Inflammatory macrophage treated with lipopolysaccharide for 4 hours (primary cell): ENCODE data around the gene ZNF132.
A peak's percentile ranks its signal among the peaks of the same experiment; 100 is the strongest.
"Not testable (repeated sequence)": the region's sequence is repeated elsewhere in the genome, so short reads cannot be mapped to it uniquely, and the experiment has no call there.

Source experiments
- DNase-seq: peaks from one replicate; pipeline ENCODE4 v3.0.0-alpha.2; 2020

The ZNF132 gene

DNA sequence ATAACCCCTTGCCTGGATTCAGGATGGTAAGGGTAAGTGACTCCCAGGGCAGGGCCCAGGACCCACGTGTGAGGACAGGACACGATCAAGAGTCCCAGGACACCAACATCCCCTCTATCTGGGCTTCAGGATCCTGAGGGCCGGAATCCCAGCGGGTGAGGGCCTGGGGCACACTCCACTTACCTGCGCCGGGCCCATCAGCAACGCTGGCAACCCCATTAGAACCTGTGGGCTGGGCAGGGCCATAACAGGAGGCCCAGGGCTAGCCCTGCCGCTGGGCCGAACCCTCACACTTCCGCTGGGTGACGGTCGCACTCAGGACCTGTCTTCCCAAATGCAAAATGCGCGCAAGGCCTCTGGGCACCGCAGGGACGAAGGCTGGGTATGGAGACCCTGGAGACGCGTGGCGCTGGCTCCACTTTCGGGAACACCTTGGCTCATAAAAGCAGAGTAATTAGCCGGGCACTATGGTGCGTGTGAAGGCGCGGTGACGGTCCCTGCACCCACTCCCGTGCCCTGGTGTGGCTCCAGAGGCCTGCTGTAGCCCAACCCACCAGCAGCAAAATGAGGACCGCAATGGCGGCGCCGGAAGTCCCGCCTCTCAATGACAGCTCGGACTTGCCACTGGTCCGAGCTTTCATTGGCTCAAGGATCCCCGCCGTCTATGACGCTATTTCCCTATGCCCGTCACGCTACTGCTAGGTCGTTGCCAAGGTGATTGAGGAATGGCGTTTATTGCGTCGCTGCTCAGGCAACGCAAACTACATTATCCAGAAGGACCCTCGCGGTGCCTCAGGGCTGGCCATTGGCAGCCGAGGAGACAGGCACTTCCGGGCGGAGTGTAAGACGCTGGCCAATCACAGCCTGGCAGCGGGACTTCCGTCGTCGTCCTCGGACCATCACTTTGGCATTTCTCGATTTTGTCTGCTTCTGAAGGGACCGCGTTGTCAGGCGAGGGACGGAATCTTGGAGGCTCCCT lies at the start of gene ZNF132:
ZNF132 (minus strand) TSS at position 578 of the 979 bp plus-strand sequence; CDS start at position 246, 332 bp downstream.
- peak; percentile 100 for DNase-seq

DNA sequence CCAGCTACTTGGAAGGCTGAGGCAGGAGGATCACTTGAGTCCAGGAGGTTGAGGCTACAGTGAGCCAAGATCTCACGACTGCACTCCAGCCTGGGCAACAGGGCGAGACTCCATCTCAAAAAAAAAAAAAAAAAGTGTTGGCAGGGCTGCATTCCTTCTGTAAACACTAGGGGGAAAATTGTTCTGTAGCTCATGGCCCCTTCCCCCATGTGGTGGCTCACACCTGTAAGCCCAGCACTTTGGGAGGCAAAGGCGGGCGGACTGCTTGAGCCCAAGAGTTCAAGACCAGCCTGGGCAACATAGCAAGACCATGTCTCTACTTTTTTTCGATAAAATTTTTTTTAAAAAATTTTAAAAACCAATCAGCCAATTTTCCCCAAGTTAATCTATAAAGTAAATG lies 44.4 kb upstream of the ZNF132 start:
- not testable (repeated sequence) for DNase-seq

DNA sequence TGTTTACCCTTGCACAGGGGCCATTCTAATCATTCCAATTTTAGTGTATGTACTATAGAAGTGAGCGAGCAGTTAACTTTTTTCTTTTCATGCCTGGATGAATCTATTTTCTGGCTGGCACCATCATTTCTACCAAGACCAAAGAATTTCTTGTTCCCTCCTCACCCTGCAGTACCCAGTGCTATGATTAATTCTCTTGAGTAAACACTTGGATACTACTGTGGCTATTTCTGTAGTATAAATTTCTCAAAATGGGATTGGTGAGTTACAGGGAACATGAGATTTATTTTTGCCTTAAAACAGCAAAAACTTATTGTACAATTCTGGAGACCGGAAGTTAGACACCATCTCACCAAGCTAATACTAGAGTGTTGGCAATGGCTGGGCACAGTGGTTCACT lies 43.8 kb upstream of the ZNF132 start:
- no peak for DNase-seq

DNA sequence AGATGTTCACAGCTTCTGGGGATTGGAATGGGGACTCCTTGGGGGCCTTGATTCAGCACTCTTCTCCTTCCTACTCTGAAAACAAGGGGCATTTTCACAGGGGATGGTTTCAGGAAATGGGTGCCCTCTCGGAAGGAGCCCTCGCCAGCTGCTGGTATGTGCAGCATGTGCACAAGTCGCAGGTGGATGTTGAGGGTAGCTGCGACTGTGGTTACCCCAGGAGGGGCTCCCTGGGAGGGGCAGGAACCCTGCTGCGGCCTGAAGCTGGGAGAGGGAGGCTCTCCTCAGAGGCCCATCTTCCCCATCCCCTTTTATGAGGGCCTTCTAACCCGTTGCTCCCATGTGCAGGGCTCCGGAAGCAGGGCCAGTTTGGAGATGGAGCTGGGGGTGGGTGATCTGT lies 42.4 kb upstream of the ZNF132 start:
- DNase-seq: no peak

DNA sequence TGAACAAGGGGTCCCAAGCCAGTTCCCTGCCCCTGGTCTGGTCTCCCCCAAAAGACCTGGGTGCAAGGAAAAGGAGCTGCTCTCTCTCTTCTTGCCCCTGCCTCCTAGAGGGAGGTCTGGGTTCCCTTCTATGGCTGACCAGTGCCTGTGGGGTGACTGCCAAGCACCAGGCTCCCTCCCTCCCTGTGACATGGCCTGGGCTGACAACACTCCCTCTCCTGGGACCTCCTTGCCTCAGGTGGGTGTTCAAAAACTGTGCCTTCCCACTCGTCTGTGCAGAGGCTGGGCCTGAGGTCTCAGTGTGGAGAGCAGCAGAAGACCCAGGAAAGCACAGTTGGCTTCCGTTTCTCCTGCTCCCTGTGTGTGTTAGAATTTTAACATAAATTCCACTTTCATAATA lies 40.9 kb upstream of the ZNF132 start:
- no peak for DNase-seq

DNA sequence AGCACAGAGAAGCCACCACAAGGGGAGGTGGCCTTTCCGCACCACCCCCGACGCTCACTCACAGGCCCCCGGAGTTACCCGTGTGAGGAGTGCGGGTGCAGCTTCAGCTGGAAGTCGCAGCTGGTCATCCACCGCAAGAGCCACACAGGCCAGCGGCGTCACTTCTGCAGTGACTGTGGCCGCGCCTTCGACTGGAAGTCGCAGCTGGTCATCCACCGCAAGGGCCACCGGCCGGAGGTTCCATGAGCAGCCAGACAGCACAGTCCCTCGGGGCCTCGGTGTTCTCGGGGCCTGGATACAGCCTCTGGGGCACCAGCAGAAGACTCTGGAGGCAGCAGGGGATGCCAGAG lies 40.5 kb upstream of the ZNF132 start:
- no peak for DNase-seq

DNA sequence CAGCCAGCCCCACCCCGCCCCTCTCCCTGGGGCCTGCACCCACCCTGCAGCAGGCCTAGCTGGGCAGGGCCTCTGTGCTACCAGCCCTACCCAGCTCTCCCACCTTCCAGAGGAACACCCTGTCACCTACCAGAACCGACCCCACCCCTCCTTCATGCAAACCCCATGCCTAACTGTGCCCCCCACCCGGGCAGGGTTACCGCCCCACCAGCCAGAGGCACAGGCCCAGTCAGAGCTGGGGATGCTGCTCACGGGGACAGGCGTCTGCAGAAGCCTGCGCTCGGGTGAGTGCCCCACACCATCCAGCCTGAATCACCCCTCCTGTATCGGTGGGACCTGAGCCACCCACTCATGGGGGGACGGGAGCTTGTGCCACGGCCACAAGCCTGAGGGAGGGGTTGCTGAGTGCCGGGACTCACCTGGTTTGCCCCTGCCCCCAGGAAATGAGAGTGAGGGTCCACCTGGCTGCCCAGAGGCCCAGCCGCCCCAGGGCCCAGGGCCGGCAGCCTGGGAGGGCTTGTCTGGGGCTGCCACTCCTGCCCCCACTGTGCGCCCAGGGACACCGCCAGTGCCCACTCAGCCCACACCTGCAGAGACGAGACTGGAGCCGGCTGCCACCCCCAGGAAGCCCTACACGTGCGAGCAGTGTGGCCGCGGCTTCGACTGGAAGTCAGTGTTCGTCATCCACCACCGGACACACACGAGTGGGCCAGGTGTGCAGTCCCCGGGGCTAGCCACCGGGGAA lies 40.0 kb upstream of the ZNF132 start:
- no peak for DNase-seq

DNA sequence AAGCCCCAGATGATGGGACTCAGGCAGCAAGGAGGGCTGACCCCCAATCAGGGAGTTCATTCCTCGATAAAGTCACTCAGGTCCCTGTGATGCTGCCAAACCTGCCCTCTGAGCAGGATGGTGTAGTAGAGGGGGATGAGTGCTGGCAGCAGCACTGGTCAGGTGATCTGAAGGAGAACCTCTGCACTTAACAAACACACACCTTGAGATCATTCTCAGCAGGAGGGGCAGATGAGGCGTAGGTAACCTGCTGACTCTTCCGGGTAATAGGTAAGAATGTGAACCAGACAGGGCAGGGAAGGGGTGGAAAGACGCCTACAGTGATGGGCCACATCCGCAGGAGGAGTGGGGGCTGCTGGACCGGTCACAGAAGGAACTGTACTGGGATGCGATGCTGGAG lies 39.4 kb upstream of the ZNF132 start:
- DNase-seq: no peak

DNA sequence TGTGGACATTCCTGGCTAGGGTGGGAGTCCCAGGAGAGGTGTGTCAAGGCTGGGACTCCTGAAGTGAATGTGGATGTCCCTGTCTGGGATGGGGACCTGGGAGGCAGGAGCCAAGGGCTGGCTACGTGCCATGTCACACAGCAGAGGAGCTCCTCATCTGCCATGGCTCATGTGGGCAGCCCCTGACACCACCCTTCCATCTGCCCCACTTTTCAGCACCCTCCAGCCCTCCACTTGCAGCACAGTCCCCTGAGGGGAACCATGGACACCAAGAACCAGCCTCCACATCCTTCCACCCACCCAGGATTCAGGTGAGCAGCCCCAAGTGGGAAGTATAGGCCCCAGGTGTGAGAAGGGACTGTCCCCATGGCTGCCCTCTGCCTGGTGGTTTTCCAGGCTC lies 37.9 kb upstream of the ZNF132 start:
- DNase-seq: no peak

DNA sequence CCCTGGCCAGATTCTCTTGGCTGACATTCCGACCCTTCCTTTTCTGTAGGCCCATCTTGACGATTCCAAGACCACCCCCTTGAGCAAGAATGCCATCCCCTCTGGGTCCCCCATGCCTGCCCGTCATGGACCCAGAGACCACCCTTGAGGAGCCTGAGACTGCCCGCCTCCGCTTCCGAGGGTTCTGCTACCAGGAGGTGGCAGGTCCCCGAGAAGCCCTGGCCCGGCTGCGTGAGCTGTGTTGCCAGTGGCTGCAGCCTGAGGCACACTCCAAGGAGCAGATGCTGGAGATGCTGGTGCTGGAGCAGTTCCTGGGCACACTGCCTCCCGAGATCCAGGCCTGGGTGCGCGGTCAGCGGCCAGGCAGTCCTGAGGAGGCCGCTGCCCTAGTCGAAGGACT lies 37.2 kb upstream of the ZNF132 start:
- DNase-seq: no peak

DNA sequence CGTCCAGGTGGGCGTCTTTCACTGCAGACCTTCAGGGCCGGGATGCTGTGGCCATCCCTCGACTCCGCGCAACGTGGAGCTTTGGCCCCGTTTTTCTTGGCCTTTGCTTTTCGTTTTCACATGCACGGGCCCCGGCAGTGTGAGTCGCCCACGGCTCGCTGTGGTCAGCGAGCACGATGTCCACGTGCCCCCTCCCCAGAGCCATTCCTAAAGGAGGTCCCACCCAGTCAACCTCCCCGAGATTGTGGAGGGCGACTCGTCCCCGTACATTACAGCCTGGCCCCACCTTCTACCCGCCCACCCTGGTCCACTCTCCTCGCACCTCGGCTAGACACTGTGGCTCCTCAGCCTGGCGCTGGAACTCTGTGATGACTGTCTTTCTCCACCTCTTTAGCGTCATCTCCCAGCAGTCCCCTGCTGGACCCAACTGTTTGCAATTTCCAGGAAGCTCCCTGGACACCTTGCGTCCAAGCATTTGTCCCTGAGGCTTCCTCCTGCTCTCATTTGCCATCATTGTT lies 36.6 kb upstream of the ZNF132 start:
- DNase-seq: no peak

DNA sequence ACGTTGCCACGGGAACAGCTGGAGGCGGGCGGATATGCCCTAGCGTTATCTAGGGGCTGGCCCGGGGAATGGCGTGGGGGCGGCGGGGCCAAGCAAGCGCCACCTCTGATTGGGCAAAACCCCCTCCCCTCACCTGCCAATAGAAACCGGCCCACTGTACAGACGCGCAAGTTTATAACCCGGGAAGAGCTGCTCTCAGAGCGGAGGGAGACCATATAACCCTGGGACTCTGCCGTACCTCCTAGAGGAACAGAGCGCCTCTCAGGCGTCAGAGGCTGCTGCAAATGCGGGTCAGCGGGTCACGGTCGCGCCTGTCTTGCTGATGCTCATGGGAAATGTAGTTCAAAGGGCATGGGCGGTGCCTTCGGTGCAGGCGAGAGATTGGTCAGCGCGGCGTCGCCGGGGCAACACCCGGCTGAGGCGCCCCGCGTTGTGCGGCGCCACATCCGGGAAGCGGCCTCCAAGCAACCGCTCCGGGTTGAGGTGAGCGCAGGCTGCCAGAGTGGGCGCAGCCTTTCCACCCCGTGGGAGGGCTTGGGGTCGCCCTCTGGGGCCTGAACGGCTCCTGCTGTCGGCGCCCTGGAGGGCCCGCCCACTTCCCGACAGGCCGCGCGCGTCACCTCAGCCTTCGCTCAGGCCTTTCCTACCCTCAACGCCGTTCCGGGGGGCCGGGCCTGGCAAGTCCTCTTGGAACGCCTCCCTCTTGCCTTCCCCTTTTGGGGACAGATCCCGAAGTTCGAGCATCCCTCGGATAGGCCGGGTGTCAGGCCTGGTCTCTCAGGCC lies 36.0 kb upstream of the ZNF132 start, which contains the start of gene ZNF446:
ZNF446 (plus strand) TSS at position 639 of the 784 bp plus-strand sequence. CDS start 867 bp downstream, outside the sequence.
- DNase-seq: peak; percentile 96

DNA sequence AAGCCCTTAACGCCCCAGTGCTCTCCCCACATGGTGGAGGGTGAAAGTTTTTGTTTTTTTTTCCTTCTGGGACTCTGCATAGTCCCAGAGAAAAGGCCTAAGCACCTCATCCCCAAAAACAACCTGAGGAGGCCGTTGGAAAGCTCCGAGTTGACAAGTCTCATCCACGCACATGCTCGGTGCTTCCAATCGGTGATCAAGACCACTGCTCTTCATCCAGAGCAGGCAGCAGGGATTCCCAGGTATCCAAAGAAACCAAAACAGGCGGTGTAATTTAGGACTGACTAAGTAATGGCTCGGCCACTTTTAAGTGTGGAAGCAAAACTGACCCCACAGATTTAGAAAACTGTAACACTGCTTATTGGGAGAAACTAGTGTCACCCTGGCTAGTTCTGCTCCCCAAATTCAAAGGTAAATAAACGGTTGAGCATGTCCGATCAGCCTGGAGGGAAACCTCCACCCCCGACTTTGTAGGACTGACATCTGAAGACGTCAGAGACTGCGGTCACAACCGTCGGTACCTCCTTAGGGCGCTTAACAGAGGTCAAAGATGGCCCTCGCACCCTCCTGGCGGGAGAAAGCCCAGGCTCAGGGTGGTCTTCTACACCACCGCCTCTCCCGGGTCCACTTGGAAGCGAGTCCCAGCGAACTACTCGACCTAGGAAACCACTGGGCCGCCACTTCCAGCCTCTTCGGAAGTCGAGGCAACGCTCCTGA lies 35.2 kb upstream of the ZNF132 start:
- no peak for DNase-seq

DNA sequence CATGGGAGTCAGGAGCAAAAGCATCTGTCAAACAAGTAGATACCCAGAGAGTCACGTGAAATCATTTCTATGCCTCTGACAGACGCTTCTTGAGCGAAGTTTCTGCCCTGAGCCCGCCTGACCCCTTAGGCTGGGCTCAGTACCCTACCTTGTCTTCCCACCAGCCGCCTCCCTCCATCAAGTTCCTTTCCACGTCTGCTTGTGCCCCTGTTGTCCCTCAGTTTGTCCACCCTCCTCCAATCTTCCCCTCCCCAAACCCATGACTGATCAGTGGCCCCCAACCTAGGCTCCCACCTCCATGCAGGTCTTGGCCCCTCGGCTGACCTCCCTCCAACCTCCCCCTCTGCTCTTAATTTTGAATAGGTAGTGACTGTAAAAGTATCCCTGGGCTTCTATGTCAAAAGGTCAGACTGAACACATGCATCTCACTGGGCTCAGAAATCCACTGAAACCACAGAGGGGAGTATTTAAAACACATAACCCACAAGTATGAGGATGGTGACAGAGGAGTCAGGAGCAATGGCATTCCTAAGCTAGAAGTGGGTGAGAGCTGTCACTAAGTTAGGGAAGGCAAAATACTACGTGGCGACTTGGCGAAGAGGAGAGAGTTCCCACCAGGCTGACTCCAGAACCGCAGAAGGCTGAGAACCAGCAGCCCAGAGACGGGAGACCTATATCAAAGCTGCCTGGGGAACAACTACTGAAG lies 34.5 kb upstream of the ZNF132 start:
- DNase-seq: no peak

DNA sequence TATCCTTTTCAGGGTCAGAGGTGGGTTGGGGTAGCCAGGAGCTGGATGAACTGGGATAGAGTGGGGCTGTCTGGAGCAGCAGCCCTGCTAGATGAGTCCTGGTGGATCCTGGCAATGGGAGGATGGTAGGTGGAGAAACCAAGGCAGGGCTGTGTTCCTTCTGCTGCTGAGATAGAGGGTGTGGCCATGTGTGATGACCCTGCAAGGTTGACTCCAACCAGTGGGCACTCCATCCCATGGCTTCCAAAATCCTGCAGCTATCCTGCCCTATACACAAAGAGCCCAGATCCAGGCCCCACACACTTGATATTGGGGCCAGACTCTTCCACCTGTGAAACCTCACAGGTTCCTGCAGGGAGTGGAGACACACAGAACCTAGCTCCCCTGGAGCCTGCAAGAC lies 33.8 kb upstream of the ZNF132 start:
- DNase-seq: no peak

DNA sequence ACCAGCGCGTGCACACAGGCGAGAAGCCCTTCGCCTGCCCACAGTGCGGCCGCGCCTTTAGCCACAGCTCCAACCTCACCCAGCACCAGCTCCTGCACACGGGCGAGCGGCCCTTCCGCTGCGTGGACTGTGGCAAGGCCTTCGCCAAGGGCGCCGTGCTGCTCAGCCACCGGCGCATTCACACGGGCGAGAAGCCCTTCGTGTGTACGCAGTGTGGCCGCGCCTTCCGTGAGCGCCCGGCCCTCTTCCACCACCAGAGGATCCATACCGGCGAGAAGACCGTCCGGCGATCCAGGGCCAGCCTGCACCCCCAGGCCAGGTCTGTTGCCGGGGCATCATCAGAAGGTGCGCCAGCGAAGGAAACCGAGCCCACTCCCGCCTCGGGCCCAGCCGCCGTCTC lies 31.8 kb upstream of the ZNF132 start:
- DNase-seq: no peak

DNA sequence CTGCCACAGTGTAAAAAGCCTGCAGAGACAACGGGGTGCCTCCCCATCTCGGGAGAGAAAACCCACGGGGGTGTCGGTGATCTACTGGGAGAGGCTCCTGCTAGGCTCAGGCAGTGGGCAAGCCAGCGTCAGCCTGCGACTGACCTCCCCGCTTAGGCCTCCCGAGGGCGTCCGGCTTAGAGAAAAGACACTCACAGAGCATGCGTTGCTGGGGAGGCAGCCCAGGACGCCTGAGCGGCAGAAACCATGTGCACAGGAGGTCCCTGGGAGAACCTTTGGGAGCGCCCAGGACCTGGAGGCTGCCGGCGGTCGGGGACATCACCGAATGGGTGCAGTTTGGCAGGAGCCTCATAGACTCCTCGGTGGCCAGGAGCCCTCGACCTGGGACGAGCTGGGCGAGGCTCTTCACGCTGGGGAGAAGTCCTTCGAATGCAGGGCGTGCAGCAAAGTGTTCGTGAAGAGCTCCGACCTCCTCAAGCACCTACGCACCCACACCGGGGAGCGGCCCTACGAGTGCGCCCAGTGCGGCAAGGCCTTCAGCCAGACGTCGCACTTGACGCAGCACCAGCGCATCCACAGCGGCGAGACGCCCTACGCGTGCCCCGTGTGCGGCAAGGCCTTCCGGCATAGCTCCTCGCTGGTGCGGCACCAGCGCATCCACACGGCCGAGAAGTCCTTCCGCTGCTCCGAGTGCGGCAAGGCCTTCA lies 31.0 kb upstream of the ZNF132 start:
- DNase-seq: not testable (repeated sequence)

DNA sequence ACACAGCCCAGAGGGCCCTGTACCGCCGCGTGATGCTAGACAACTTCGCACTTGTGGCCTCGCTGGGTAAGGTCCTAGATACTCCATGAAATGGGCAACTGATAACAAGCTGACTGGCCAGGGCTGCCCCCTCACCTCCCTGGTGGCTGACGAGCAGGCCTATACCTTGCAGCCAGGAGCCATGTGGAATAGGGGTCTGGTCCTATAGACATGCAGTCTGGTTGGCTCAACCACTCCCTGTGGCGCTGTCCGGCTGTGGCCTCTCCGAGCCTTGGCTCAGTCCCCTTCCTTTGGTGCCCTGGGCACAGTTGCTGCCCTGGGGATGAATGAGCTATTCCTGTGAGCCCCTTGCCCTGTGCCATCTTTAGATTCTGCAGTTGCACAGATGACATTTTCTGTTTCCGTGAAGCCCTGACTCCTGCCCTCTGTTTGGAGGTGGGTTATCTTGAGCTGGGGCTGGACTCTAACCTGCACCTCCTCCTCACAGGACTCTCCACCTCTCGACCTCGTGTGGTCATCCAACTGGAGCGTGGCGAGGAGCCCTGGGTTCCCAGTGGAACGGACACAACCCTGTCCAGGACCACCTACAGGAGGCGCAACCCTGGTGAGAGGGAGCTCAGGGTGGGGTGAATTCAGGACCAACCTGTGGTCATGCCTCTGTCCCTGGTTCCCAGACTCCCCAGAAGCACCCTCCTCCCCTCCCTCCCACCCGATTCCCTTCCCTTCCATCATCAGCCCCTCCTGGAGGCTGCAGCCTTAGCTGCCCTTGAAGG lies 29.5 kb upstream of the ZNF132 start:
- no peak for DNase-seq

DNA sequence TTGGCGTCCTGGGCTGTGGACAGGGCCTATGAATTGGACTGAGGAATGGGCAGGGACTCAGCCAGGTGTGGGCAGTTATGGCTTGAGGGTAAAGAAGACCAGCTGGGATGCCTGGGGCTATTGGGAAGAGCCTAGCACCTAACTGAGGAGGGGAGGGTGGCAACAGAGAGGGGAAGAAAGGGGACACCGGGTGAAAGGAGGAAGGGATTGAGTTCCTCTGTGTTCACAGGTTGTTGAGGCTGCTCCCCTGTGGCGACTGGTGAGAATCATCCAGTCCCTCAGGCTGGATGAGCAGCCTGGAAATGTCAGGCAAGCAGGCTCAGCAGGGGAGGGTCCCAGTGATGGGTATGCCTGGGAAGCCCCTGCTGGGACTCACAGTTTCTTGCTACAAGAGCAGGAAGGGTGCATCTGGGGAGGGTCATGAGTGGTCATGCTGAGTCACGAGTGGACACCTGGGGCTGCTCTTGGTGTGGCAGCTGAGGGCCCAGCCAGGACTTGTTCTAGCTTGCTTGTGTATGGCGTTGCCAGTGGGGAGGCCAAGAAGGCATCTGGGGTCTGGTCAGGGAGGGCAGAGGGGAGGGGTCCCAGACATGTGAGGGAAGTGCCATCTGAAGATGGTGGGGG lies 28.4 kb upstream of the ZNF132 start:
- no peak for DNase-seq
